ENCODE results near the gene RPS5. TPM values are rescaled to one million over a fixed set of nuclear protein-coding genes. Genes with fewer than 3 reads are reported as not detected.

RPS5 gene
- total RNA-seq, 1 donor from 2014 or later: 1,938 TPM

DNA sequence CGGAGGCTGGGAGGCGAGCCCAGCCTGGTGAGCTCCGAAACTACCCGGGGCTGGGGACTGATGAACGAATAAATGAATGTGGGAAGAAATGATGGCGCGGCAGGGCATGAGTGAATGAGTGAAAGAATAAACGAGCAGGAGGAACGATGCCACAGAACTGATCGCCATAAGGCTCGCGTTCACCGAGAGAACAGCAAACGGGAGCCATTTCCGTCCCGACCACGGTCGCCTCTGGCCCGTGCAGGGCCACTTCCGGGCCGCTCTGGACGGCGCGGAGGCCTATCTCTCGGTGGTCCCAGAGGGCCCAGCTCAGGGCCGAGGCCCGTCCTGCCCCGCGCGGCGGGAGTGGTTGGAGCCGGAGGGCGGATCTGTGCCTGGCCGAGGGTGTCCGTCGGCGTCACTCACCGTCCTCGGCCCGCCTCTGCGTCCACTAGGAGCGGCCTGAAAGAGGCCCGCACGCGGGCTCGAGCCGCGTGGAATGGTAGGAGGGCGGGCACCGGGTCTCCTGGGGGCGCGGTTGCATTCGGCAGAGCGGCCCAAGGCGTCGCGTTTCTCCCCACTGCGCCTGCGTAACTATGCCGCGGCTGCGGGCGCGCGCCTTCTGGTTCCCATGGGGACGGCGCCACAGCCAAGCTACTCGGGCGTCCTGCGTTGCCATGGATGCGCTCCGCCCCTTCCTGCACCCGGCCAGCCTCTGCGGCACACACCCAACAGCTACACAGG is 24.6 kb upstream of the RPS5 start, which contains the start of gene ZNF497:
Gene ZNF497 (minus strand): TSS at position 480 of the 723 bp plus-strand sequence. CDS start 5,116 bp downstream, outside the sequence.
- Histone ChIP-seq H3K36me3 (no peaks in the 10 kb centered on the region), H3K9me3 (ENCODE audit: low read depth) (no peaks in the 10 kb centered on the region), H4K20me1 (ENCODE audit: low read depth) (no peaks in the 10 kb centered on the region), H3K4me3 (peak within 1 kb of the TSS; percentile 59), H3K4me1 (no peaks in the 10 kb centered on the region), H3K27me3 (no peaks in the 10 kb centered on the region), H3K9ac (peak within 1 kb of the TSS; percentile 67), H2AFZ (replicated peaks) (peak within 1 kb of the TSS; percentile 60), H3K79me2 (ENCODE audit: low read depth) (peaks cover 10% of the 10 kb centered on the region), H3K4me2 (peak within 1 kb of the TSS; percentile 85), H3K27ac (peak within 1 kb of the TSS; percentile 54), H3F3A (ENCODE audit: low read depth) (peaks cover 7% of the 10 kb centered on the region)
- H3K36me3 Mint-ChIP-seq: peaks cover 5% of the 10 kb centered on the region
- peak within 1 kb of the TSS; percentile 97 for H3K27ac Mint-ChIP-seq
- H3K27me3 Mint-ChIP-seq (ENCODE audit: insufficient read depth, low read depth): peaks cover 11% of the 10 kb centered on the region
- peak within 1 kb of the TSS; percentile 96 for H3K4me3 Mint-ChIP-seq
- TF ChIP-seq, protein P1, sequence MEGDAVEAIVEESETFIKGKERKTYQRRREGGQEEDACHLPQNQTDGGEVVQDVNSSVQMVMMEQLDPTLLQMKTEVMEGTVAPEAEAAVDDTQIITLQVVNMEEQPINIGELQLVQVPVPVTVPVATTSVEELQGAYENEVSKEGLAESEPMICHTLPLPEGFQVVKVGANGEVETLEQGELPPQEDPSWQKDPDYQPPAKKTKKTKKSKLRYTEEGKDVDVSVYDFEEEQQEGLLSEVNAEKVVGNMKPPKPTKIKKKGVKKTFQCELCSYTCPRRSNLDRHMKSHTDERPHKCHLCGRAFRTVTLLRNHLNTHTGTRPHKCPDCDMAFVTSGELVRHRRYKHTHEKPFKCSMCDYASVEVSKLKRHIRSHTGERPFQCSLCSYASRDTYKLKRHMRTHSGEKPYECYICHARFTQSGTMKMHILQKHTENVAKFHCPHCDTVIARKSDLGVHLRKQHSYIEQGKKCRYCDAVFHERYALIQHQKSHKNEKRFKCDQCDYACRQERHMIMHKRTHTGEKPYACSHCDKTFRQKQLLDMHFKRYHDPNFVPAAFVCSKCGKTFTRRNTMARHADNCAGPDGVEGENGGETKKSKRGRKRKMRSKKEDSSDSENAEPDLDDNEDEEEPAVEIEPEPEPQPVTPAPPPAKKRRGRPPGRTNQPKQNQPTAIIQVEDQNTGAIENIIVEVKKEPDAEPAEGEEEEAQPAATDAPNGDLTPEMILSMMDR (IDR thresholded peaks at IDR 0.05): no peak
- no peak for TF ChIP-seq EZH2phosphoT487 (IDR thresholded peaks at IDR 0.05)
- no peak for TF ChIP-seq EZH2 (IDR thresholded peaks at IDR 0.05)
- H3K9me3 Mint-ChIP-seq: no peaks in the 10 kb centered on the region
- peak; percentile 98 for DNase-seq (ENCODE audit: low spot score)
- H3K4me1 Mint-ChIP-seq: peaks cover 13% of the 10 kb centered on the region

DNA sequence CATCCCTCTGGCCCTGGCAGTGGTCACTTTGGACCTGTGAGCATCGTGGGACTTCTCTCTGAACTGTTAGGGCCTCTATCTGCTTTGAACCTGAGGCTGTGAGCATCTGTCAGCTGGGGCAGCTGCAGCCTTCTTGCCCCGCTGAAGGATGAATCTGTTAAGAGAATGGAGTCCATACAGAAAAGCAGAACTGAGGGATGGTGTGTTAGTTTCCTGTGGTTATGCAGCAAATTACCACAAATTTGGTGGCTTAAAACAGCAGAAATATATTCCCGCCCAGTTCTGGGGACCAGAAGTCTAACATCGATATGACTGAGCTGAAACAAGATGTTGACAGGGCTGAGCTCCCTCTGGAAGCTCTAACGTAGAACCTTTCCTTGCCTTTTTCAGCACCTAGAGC is 22.9 kb upstream of the RPS5 start:
- no peak for DNase-seq (ENCODE audit: low spot score)
- Histone ChIP-seq H3K79me2 (ENCODE audit: low read depth) (peaks cover 10% of the 10 kb centered on the region), H3K36me3 (no peaks in the 10 kb centered on the region), H3F3A (ENCODE audit: low read depth) (peaks cover 7% of the 10 kb centered on the region), H3K4me1 (no peaks in the 10 kb centered on the region), H3K4me2 (no peak overlapping the region), H3K9ac (no peak overlapping the region), H2AFZ (replicated peaks) (no peak overlapping the region), H3K4me3 (no peak overlapping the region), H4K20me1 (ENCODE audit: low read depth) (no peaks in the 10 kb centered on the region), H3K27ac (no peak overlapping the region), H3K9me3 (ENCODE audit: low read depth) (no peaks in the 10 kb centered on the region), H3K27me3 (no peaks in the 10 kb centered on the region)
- no peaks in the 10 kb centered on the region for H3K9me3 Mint-ChIP-seq
- TF ChIP-seq EZH2phosphoT487 (IDR thresholded peaks at IDR 0.05) (no peak), EZH2 (IDR thresholded peaks at IDR 0.05) (no peak)
- TF ChIP-seq, protein P1 (IDR thresholded peaks at IDR 0.05): no peak
- H3K27me3 Mint-ChIP-seq (ENCODE audit: insufficient read depth, low read depth): peaks cover 10% of the 10 kb centered on the region
- H3K4me3 Mint-ChIP-seq: peak overlapping the region; percentile 65
- H3K27ac Mint-ChIP-seq: no peak overlapping the region
- peaks cover 13% of the 10 kb centered on the region for H3K4me1 Mint-ChIP-seq
- H3K36me3 Mint-ChIP-seq: peaks cover 5% of the 10 kb centered on the region

DNA sequence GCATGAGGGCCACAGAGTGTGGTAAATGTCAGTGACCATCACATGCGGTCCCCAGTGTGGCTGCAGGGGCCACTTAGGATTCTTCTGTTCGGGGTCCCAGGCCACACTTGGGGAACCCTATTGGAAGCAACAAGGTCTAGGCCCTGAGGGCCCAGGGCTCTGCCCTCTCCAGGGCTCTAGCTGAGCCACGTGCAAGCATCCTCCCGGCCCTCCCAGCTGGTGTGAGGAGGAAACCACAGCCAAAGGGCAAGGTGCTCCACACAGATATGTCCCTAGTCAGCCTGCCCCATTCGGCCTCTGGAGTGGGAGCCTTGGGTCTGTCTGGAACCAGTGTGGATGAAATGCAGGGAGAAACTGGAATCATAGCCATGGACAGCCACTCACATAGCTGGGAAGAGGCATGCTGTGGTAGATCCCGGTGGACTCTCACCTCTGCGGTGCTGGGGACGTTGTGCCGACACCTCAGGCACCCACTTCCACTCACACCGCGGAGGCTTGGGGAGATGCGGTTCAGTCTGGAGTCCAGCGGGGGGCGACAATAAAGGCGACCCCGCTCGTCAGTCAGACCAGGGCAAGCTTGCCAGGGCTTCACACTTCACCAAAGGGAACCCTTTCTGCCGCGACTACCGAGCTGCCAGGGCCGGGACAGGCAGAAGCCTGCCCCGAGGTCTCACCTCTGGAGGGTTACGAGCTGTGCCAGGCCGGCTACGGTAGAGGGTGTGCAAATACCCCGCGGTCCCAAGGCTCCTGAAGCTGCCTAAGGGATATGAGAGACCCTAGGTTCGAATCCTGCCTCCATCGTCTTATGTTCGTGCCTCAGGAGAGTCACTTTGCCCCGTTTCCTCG is 20.3 kb upstream of the RPS5 start:
- peaks cover 5% of the 10 kb centered on the region for H3K4me1 Mint-ChIP-seq
- H3K27me3 Mint-ChIP-seq (ENCODE audit: insufficient read depth, low read depth): peaks cover 7% of the 10 kb centered on the region
- H3K4me3 Mint-ChIP-seq: no peak overlapping the region
- Histone ChIP-seq H3K4me3 (no peak overlapping the region), H2AFZ (replicated peaks) (no peak overlapping the region), H3K27me3 (no peaks in the 10 kb centered on the region), H3K79me2 (ENCODE audit: low read depth) (no peaks in the 10 kb centered on the region), H4K20me1 (ENCODE audit: low read depth) (no peaks in the 10 kb centered on the region), H3K9me3 (ENCODE audit: low read depth) (no peaks in the 10 kb centered on the region), H3K9ac (no peak overlapping the region), H3K4me2 (no peak overlapping the region), H3F3A (ENCODE audit: low read depth) (peaks cover 4% of the 10 kb centered on the region), H3K27ac (no peak overlapping the region), H3K4me1 (no peaks in the 10 kb centered on the region), H3K36me3 (no peaks in the 10 kb centered on the region)
- TF ChIP-seq EZH2phosphoT487 (IDR thresholded peaks at IDR 0.05): no peak
- TF ChIP-seq, protein P1 (IDR thresholded peaks at IDR 0.05): no peak
- TF ChIP-seq EZH2 (IDR thresholded peaks at IDR 0.05): no peak
- peaks cover 10% of the 10 kb centered on the region for H3K36me3 Mint-ChIP-seq
- H3K9me3 Mint-ChIP-seq: no peaks in the 10 kb centered on the region
- H3K27ac Mint-ChIP-seq: peak overlapping the region; percentile 60
- no peak for DNase-seq (ENCODE audit: low spot score)
